H1 (cell line): Measurements from ENCODE around the gene NAGA. TPM values are rescaled to one million over a fixed set of nuclear protein-coding genes. Genes with fewer than 3 reads are reported as not detected.

Experiments used
- CBX8 ChIP-seq: fragments of 300-800, 300-1000 bp; sonication (generic); IDR thresholded peaks from 2 replicates; pipeline ENCODE4 v1.7.1; 2016; ENCODE audit warnings: low read depth, low read length, borderline replicate concordance
- EZH2 ChIP-seq: fragments of 200-600 bp; sonication (generic); IDR thresholded peaks from 2 replicates; pipeline ENCODE4 v1.7.1; 2012; ENCODE audit warnings: low read depth, mild to moderate bottlenecking, moderate library complexity, low read length, inconsistent platforms; ENCODE audit not compliant: severe bottlenecking
- FOSL1 ChIP-seq: IDR thresholded peaks from 2 replicates; pipeline ENCODE4 v1.6.1; 2011; ENCODE audit warnings: mild to moderate bottlenecking, low read depth, low read length, moderate library complexity; ENCODE audit not compliant: insufficient read depth
- GABPA ChIP-seq: IDR thresholded peaks from 2 replicates; pipeline ENCODE4 v1.6.1; 2011; ENCODE audit warnings: mild to moderate bottlenecking, low read length, moderate library complexity, borderline replicate concordance; ENCODE audit not compliant: insufficient read depth
- GTF2F1 ChIP-seq: IDR thresholded peaks from 2 replicates; pipeline ENCODE4 v1.6.1; 2012; ENCODE audit warnings: low read depth, low read length, improper control_type of control experiment, borderline replicate concordance
- HDAC6 ChIP-seq: IDR thresholded peaks from one replicate; pipeline ENCODE4 v1.7.1; 2012; ENCODE audit warnings: low read depth, mild to moderate bottlenecking, inconsistent platforms, low read length, moderate library complexity
- JUND ChIP-seq: IDR thresholded peaks from 2 replicates; pipeline ENCODE4 v1.6.1; 2011; ENCODE audit warnings: mild to moderate bottlenecking, improper control_type of control experiment, low read length
- KDM4A ChIP-seq: IDR thresholded peaks from one replicate; pipeline ENCODE4 v1.7.1; 2012; ENCODE audit warnings: low read depth, mild to moderate bottlenecking, moderate library complexity, low read length, inconsistent platforms; ENCODE audit not compliant: severe bottlenecking
- KDM5A ChIP-seq: fragments of 200-600 bp; IDR thresholded peaks from 2 replicates; pipeline ENCODE4 v1.7.1; 2012; ENCODE audit warnings: mild to moderate bottlenecking, low read length, inconsistent platforms, mixed read lengths
- NRF1 ChIP-seq: IDR thresholded peaks from 2 replicates; pipeline ENCODE4 v1.6.1; 2011; ENCODE audit warnings: mild to moderate bottlenecking, low read depth, low read length, improper control_type of control experiment
- POLR2AphosphoS5 ChIP-seq: IDR thresholded peaks from 2 replicates; pipeline ENCODE4 v1.6.1; 2011; ENCODE audit warnings: low read depth, low read length
- RNF2 ChIP-seq: fragments of 200-900, 300-1000 bp; sonication (generic); IDR thresholded peaks from 2 replicates; pipeline ENCODE4 v1.7.1; 2016; ENCODE audit warnings: borderline replicate concordance, low read depth, mild to moderate bottlenecking, antibody characterized with exemption, low read length; ENCODE audit not compliant: poor library complexity, severe bottlenecking; ENCODE audit errors: missing control alignments
- SAP30 ChIP-seq: fragments of 300-600 bp; sonication (generic); IDR thresholded peaks from 2 replicates; pipeline ENCODE4 v1.7.1; 2012; ENCODE audit warnings: low read length, moderate library complexity, mild to moderate bottlenecking, inconsistent platforms; ENCODE audit not compliant: insufficient read depth, insufficient replicate concordance
- SIN3A ChIP-seq, 2 experiments: IDR thresholded peaks in 1 of 2; conservative IDR thresholded peaks in 1 of 2; 2 replicates each; pipeline ENCODE4 v1.6.1; 2011 to 2012; ENCODE audit warnings: low read length in 2 of 2, improper control_type of control experiment in 1 of 2, low read depth in 1 of 2, mild to moderate bottlenecking in 1 of 2
- SIRT6 ChIP-seq: IDR thresholded peaks from one replicate; pipeline ENCODE4 v1.7.1; 2012; ENCODE audit warnings: low read length, inconsistent platforms
- SIX5 ChIP-seq: IDR thresholded peaks from 2 replicates; pipeline ENCODE4 v1.6.1; 2011; ENCODE audit warnings: mild to moderate bottlenecking, low read depth, low read length
- SP1 ChIP-seq: IDR thresholded peaks from 2 replicates; pipeline ENCODE4 v1.6.1; 2011; ENCODE audit warnings: low read depth, low read length
- SP2 ChIP-seq: IDR thresholded peaks from 2 replicates; pipeline ENCODE4 v1.6.1; 2012; ENCODE audit warnings: mild to moderate bottlenecking, low read length, inconsistent platforms
- SP4 ChIP-seq: IDR thresholded peaks from 2 replicates; pipeline ENCODE4 v1.6.1; 2012; ENCODE audit warnings: low read length, inconsistent platforms
- SRF ChIP-seq: IDR thresholded peaks from 2 replicates; pipeline ENCODE4 v1.6.1; 2011; ENCODE audit warnings: mild to moderate bottlenecking, low read depth, low read length, moderate library complexity
- TAF1 ChIP-seq: IDR thresholded peaks from 2 replicates; pipeline ENCODE4 v1.6.1; 2011; ENCODE audit warnings: mild to moderate bottlenecking, low read depth, low read length
- TCF12 ChIP-seq: IDR thresholded peaks from 2 replicates; pipeline ENCODE4 v1.6.1; 2011; ENCODE audit warnings: low read depth, mild to moderate bottlenecking, low read length
- YY1 ChIP-seq: IDR thresholded peaks from 2 replicates; pipeline ENCODE4 v1.6.1; 2011; ENCODE audit warnings: low read depth, mild to moderate bottlenecking, low read length
- ZNF274 ChIP-seq: IDR thresholded peaks from 2 replicates; pipeline ENCODE4 v1.7.0; 2012; ENCODE audit warnings: low read length, borderline replicate concordance; ENCODE audit errors: extremely low read depth
- polyA plus RNA-seq, 7 experiments: library from polyadenylated mRNA; depleted of rRNA in 3 of 7; stranded (reverse) in 5 of 7; unstranded in 2 of 7; fragments of >200 nt in 5 of 7; fragments of 200-250 nt in 2 of 7; gene quantifications; 1 replicate in 5 of 7; 2 replicates in 1 of 7; 4 replicates in 1 of 7; pipeline versions ENCODE4 v1.2.1 to v1.2.3, GENCODE V29; 2011 to 2013; ENCODE audit warnings: missing spikeins in 2 of 7, mixed read lengths in 2 of 7
- total RNA-seq: library from RNA; stranded (reverse); fragmentation: NEBNext Ultra II Directional; extraction: Animal tissue kit (Norgen Biotek cat#: 25700); gene quantifications from 2 replicates; pipeline ENCODE4 v1.2.1, GENCODE V29; 2021

Gene NAGA
- total and polyA plus RNA-seq, 2 of the 8 experiments (the other 6 are each of a cell fraction or from before 2014, with no cell fraction given) = 14.8 to 30.7 TPM

- TF ChIP-seq SP4 = no peak; the same call in 1 of the 2 replicates
- TF ChIP-seq SIN3A (conservative IDR thresholded peaks at IDR 0.05 in 1 of 2, IDR thresholded peaks at IDR 0.05 in 1 of 2; ENCODE audit: low read depth in 1 of 2, low read length in 2 of 2) = peak; percentile 34 to 60; a peak in 2 of 4 replicates
- TF ChIP-seq FOSL1 = no peak
- no peak for TF ChIP-seq SIRT6
- peak; percentile 82 for TF ChIP-seq POLR2AphosphoS5
- peak; percentile 94 for TF ChIP-seq YY1
- TF ChIP-seq ZNF274 = no peak
- no peak for TF ChIP-seq KDM5A
- TF ChIP-seq KDM4A = peak; percentile 35
- TF ChIP-seq SP1 = peak; percentile 85; the same call in 1 of the 2 replicates
- no peak for TF ChIP-seq RNF2
- TF ChIP-seq TAF1 = peak; percentile 89
- TF ChIP-seq SP2 = no peak
- TF ChIP-seq CBX8 = no peak
- TF ChIP-seq EZH2 = no peak
- TF ChIP-seq SIX5 = no peak
- TF ChIP-seq TCF12 = peak; percentile 68; the same call in 1 of the 2 replicates
- TF ChIP-seq HDAC6 = no peak
- TF ChIP-seq GABPA = no peak
- 0 out of 2 replicates have a peak, but pooled peaks have one; percentile 17 for TF ChIP-seq SRF
- TF ChIP-seq NRF1 = peak; percentile 98
- TF ChIP-seq JUND = no peak
- no peak; the same call in 1 of the 2 replicates for TF ChIP-seq GTF2F1
- no peak for TF ChIP-seq SAP30
These were observed 20.2 kb upstream of the NAGA start, which contains the start of gene NDUFA6 (continued) for GRCh38 chr22:42090596-42091454.
